ENCODE measurements around the gene PLS3.

The PLS3 gene

GRCh38 chrX:115573185-115573584 lies 12.2 kb downstream of the PLS3 start:
- DNase-seq: no peak

- DNase-seq: no peak
Measured at GRCh38 chrX:115576676-115577075, 15.7 kb downstream of the PLS3 start.

GRCh38 chrX:115579327-115579726 lies 18.4 kb downstream of the PLS3 start:
- DNase-seq: no peak

- no peak for DNase-seq
Measured at GRCh38 chrX:115579786-115580294, 18.9 kb downstream of the PLS3 start.

GRCh38 chrX:115581759-115582615 lies 21.0 kb downstream of the PLS3 start:
- no peak for DNase-seq

DNA sequence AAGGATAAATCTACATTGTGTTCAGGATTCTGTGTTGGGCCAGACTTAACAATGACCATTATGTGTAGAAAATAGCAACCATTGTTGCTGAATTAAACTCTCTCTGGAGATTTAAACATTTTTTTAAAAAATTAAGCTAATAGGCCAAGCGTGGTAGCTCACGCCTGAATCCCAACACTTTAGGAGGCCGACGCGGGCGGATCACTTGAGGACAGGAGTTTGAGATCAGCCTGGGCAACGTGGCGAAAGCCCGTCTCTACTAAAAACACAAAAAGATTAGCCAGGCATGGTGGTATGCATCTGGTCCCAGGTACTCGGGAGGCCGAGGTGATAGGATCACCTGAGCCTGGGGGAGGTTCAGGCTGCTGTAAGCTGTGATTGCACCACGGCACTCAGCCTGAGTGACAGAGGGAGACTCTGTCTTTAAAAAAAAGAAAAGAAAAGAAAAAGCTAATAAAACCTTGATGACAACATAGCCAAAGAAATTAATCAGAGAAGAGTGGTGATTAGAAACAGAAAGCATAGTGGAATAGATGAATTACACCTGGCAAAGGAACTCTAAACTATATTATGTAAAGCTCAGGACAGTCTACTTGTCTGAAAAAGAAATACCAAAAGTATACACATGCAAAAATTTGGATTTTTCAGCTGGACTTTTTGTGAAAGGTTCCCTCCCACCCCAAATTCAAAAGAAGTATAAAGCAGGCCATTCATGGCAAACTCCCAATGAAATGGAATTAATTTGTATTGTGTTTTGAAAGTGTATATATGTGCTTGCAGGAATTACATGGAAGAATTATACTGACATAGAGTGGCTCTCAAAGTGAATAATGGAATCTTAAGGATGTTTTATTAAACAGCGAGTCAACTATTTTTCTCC lies 21.9 kb downstream of the PLS3 start:
- no peak for DNase-seq

DNA sequence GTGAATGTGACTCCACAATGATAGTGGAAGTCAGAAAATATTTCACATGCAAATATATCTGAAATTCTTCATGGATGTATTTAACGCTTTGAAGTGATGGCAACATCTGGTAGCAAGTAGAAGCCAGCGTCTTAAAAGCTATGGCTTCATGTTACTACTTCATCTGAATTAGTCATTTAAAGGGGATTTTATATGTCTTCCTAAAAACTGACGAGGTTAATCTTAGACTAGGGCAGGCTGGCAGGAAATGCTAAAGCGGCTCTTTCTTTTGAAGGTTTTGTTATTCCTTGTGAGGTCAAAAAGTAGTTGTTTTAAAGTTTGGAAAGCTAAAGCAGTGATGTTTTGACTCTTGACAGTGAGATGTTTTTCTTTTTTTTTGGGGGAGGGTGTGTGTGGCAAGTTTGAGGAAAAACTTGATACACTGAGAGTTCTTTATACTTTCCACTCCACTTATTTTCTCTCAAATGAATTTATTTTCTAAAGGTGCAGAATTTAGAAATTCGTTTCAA lies 22.6 kb downstream of the PLS3 start:
- no peak for DNase-seq

DNA sequence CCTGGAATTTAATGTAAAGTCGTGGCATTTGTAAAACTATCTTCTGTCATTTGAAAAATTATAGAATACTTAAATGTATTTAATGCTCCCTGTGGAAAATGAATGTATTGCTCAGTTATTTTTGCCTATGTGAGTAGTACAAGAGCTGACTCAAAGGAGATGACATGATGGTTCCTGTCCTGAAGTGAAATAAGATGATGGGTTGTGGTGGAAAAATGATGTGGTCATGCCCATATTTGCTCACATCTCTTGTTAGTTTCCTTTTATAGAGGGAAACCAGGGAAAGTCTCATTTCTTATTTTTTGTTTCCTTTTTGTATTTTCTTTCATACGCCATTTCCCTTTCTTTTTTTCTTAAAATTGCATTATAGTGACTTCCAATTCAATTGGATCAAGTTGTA lies 23.7 kb downstream of the PLS3 start:
- DNase-seq: no peak

DNA sequence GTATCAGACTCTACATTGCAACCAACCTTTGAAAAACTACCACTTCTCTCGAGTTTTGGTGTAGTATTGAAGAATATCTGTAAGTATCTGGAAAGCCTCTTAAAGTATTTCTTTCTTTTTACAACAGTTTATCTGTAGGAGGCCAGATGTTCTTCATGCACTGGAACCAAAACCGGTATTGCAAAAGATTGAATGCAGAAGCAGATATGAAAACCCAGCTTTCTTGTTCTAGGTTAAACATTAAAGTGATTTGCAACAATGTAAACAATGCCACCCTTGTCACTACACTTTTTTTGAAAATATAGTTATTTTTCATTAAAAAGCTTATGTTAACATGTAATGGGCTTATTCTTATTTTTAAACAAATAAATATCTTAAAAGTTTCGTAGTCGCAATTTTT lies 27.2 kb downstream of the PLS3 start:
- no peak for DNase-seq

GRCh38 chrX:115589419-115589818 lies 28.4 kb downstream of the PLS3 start:
- no peak for DNase-seq

- DNase-seq: no peak
Measured at GRCh38 chrX:115591420-115591819, 30.4 kb downstream of the PLS3 start.

- no peak for DNase-seq
Measured at GRCh38 chrX:115591856-115592842, 31.2 kb downstream of the PLS3 start.

- DNase-seq: no peak
Measured at GRCh38 chrX:115592997-115593734, 32.2 kb downstream of the PLS3 start.

GRCh38 chrX:115595049-115595448 lies 34.1 kb downstream of the PLS3 start:
- DNase-seq: no peak

- DNase-seq: no peak
Measured at GRCh38 chrX:115598556-115598955, 37.6 kb downstream of the PLS3 start.

DNA sequence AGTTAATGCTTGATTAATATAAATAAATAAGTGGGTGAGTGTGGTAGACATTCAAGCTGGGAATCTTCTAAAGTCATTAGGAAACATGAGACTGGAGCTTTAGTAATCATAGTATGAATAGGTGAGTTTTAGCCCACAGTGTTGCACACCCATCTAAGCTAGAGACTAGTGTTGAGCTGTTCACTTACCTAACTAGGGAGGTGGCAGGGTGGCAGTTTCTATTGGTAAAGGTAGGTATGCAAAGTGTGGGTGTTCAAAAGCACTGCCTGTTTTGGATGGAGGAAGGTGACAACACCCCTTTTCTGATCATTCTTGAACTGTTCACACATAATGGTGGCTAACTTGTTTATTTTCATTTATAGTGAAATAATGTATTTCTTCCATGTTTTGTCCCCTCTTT lies 41.3 kb downstream of the PLS3 start:
- no peak for DNase-seq

GRCh38 chrX:115602729-115603389 lies 41.9 kb downstream of the PLS3 start:
- DNase-seq: no peak

GRCh38 chrX:115603534-115604074 lies 42.6 kb downstream of the PLS3 start:
- no peak for DNase-seq

GRCh38 chrX:115606861-115607260 lies 45.9 kb downstream of the PLS3 start:
- no peak for DNase-seq

- no peak for DNase-seq
Measured at GRCh38 chrX:115609621-115610020, 48.6 kb downstream of the PLS3 start.

Measured in NCI-H2081 treated with DMSO at 0.1 percent for 48 hours (cell line).